ENCODE results near the gene MEAK7. TPM values are rescaled to one million over a fixed set of nuclear protein-coding genes. Genes with fewer than 3 reads are reported as not detected.

MEAK7 gene
- total and polyA plus RNA-seq, 2 of the 8 experiments (the other 6 are each of a cell fraction or from before 2014, with no cell fraction given) = 9.6 to 19.6 TPM

- TF ChIP-seq RAD21 (IDR thresholded peaks at IDR 0.05 in 1 of 2, conservative IDR thresholded peaks at IDR 0.05 in 1 of 2; ENCODE audit: low read depth in 2 of 2, low read length in 2 of 2) = no peak
- no peak for TF ChIP-seq KDM1A (IDR thresholded peaks at IDR 0.05; ENCODE audit: borderline replicate concordance, low read length)
- TF ChIP-seq SAP30 (IDR thresholded peaks at IDR 0.05; ENCODE audit: insufficient read depth, insufficient replicate concordance, low read length) = no peak
- TF ChIP-seq KDM5A (IDR thresholded peaks at IDR 0.05; ENCODE audit: low read length) = no peak
- no peak for TF ChIP-seq POLR2A (IDR thresholded peaks at IDR 0.05; ENCODE audit: control extremely low read depth in 1 of 2, low read depth in 2 of 2, low read length in 2 of 2)
- no peak for TF ChIP-seq RFX5 (IDR thresholded peaks at IDR 0.05; ENCODE audit: borderline replicate concordance, low read depth, low read length)
- TF ChIP-seq CHD7 (IDR thresholded peaks at IDR 0.05; ENCODE audit: insufficient replicate concordance, low read length) = no peak
- TF ChIP-seq TEAD4 (IDR thresholded peaks at IDR 0.05; ENCODE audit: low read depth, low read length) = no peak
- TF ChIP-seq TBP (IDR thresholded peaks at IDR 0.05; ENCODE audit: low read depth, low read length) = no peak
- TF ChIP-seq RXRA (IDR thresholded peaks at IDR 0.05; ENCODE audit: insufficient read depth, low read depth, low read length) = no peak
- TF ChIP-seq POLR2AphosphoS5 (IDR thresholded peaks at IDR 0.05; ENCODE audit: low read depth, low read length) = no peak
Observed at GRCh38 chr16:84550096-84550495, 45.6 kb upstream of the MEAK7 start (continued).
